Neural progenitor cell (in vitro differentiated cells): ENCODE measurements around the gene GRIK2.

Source experiments
- CTCF ChIP-seq: fragments of 200-600 bp; sonication (generic); IDR thresholded peaks from 2 replicates; pipeline ENCODE4 v1.5.1; 2017; ENCODE audit warnings: antibody characterized with exemption, mild to moderate bottlenecking
- EZH2 ChIP-seq: fragments of 200-600 bp; sonication (generic); IDR thresholded peaks from 2 replicates; pipeline ENCODE4 v1.6.1; 2017; ENCODE audit warnings: antibody characterized with exemption, mild to moderate bottlenecking, moderate library complexity
- EZH2phosphoT487 ChIP-seq: fragments of 200-600 bp; sonication (generic); IDR thresholded peaks from 2 replicates; pipeline ENCODE4 v1.6.1; 2017; ENCODE audit warnings: antibody characterized with exemption

GRCh38 chr6:101453221-101453620, 59.7 kb downstream of the GRIK2 start:
- no peak for TF ChIP-seq CTCF
- TF ChIP-seq EZH2, result no peak
- TF ChIP-seq EZH2phosphoT487, result no peak
